GM12873 (cell line): ENCODE measurements around the gene SLC35B1.

ENCODE experiments used
- TF ChIP-seq, protein P1 (sequence below): IDR thresholded peaks from 2 replicates; pipeline ENCODE4 v1.5.1; 2012; ENCODE audit warnings: low read depth, mild to moderate bottlenecking, moderate library complexity, low read length, control low read depth; ENCODE audit not compliant: insufficient read depth; ENCODE audit errors: missing control alignments

SLC35B1 gene

DNA sequence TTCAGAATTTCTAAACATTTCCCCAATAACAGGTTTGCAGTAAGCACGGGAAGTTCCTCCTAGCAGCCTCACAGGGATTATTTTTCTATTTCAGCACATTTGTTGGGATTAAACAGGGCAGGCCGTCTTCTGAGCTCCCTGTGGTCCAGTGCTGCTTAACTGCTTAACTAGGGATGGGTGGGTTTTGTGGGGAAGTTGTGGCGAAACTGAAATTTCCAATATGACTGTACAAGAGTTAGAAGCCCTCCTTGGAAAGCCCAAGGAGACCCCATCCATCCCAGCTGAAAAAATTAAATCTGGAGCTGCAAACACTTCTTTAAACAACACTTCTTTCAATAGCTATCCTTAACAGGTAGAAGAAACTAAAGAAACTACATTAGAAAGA, 33.9 kb upstream of the SLC35B1 start:
- TF ChIP-seq, protein P1, sequence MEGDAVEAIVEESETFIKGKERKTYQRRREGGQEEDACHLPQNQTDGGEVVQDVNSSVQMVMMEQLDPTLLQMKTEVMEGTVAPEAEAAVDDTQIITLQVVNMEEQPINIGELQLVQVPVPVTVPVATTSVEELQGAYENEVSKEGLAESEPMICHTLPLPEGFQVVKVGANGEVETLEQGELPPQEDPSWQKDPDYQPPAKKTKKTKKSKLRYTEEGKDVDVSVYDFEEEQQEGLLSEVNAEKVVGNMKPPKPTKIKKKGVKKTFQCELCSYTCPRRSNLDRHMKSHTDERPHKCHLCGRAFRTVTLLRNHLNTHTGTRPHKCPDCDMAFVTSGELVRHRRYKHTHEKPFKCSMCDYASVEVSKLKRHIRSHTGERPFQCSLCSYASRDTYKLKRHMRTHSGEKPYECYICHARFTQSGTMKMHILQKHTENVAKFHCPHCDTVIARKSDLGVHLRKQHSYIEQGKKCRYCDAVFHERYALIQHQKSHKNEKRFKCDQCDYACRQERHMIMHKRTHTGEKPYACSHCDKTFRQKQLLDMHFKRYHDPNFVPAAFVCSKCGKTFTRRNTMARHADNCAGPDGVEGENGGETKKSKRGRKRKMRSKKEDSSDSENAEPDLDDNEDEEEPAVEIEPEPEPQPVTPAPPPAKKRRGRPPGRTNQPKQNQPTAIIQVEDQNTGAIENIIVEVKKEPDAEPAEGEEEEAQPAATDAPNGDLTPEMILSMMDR: no peak

DNA sequence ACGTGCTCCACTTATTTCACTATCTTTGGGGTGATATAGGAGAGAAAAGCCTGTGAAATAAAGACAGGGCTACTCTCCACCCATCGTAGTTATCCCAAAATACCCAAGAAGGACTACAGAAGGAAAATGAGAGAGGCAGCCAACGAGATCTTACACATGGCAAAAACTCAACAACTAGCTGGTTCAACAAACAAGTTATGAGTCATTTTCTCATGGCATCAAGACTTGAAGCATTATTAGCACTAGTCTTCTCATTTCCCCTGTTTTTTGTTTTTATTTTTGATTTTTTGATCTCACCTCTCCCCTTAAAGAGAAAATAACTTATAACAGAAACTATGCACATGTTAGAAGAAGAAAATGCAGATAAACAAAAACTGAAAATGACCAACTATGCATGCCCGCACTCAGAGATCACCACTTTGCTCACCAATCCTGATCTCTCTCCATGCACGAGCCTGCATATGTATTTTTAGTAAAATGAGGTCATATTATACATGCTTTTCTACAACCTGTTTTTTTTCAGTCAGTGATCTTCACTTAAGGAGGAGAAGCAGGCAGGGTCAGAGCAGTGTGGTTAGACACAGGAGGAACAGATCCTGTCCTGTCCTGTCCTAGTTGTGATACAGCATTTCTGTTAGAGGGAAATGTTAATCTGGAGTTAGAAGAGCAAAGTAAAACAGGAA, 33.4 kb upstream of the SLC35B1 start:
- TF ChIP-seq, protein P1: no peak

DNA sequence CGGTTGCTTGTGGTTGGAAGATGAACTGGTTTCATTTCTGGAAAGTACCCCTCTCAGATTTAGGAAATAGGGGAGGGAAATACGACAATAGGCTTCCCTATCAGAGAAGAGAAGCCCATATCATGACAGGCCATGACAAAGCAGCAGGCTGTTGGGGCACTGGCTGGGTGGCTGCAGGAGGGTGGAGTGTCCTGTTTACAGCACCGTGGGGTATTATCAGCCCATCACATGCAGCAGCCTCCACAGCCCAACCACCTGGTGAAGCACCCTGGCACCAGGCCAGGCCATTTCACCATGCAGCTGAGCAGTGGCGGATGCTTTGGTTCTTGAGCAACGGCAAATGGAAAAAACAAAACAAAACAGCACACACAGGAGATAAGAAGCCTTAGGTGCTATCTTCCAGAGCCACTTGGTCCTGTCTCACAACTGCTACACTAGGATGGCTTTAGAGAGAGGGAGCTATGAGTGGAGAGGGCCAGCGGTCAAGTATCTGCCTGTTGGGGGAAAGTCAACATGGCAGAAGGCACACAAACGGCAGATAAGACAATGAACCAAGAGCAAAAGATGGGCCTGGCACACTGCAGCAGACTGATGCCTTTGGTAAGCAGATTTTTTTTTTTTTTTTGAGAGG, 32.0 kb upstream of the SLC35B1 start:
- TF ChIP-seq, protein P1: no peak

DNA sequence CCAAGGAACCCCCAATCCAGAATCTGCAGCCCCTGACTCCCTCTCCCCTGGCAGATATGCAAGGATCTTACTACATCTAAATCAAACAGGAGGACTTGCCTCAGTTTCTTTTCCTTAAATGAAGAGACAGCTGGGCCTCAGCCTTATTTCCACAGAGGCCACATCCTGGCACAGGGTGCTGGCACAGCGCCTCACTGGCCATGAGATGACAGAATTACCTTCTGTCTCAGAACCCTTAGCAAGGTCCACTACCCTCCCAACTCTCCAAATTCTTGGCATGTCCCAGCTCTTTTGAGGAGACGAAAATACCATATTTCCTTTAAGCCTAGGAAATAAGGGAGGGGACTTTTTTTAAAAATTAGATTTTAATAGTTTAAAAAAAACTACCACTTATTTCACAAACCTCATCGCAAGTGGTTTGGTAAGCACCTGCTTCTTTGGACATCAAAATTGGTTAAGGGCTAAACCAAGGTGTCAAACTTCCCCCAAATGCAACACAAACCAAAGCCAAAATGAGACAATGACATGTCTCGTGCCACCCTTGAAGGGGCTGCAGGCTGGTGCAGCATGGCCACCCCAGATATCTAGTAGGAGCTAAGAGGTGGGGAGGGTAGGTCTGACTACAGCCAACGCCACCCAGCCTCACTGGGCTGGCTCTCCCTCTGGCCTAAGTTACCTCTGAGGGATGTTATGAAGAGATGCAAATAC, 30.8 kb upstream of the SLC35B1 start:
- TF ChIP-seq, protein P1: no peak

DNA sequence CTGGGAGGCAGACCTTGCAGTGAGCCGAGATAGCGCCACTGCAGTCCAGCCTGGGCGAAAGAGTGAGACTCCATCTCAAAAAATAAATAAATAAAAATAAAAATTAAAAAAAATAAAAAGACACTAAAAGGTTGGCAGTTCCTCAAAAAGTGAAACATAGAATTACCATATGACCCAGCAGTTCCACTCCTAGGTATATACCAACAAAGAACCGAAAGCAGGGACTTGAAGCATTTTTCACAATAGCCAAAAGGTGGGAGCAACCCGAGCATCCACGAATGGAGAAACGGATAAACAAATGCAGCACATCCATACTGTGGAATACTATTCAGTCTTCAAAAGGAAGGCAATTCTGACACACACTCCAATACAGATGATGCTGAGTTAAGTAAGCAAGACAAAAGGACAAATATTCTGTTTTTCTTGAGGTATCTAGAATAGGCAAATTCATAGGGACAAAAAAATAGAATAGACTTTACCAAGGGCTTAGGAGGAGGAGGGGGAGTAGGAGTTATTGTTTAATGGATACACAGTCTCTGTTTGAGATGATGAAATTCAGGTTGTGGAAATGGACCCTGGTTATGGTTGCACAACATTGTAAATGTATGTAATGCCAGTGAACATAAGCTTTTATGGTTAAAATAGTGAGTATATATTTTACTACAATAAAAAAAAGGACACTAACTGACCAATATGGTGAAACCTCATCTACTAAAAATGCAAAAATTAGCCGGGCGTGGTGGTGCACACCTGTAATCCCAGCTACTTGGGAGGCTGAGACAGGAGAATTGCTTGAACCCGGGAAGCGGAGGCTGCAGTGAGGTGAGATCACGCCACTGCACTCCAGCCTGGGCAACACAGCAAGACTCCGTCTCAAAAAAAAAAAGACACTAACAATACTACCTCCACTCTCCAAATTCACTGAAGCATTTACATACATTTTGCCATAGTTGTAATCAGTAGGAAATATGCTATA, 27.0 kb upstream of the SLC35B1 start:
- TF ChIP-seq, protein P1: no peak

DNA sequence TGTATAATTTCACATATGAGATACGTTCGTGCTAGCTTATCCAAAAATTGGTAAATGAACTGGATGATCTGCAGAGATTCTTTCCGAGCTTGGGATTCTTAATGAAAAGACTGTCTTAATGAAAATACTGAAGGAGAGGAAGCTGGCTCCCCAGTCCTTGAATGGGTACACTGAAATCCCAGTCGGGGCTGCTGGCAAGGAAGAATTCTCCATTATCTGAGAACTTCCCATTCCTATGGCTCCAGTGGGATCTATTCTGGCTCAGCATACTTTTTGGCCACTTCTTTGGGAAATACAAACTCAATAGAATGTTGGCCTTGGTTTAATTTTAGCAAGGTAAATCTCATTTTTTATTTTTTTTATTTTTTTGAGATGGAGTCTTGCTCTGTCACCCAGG, 23.7 kb upstream of the SLC35B1 start:
- TF ChIP-seq, protein P1: no peak
